Liver (tissue), 9 donors: ENCODE data around the gene PIP4K2A. TPM values are rescaled to one million over a fixed set of nuclear protein-coding genes. Genes with fewer than 3 reads are reported as not detected.

Experiments
- DNase-seq: peaks from one replicate; pipeline ENCODE4 v3.0.0-alpha.2; 2017; ENCODE audit warnings: low spot score
- H3K27ac ChIP-seq, 2 donors: one replicate each; pipeline ENCODE4 v1.7.0; 2013; ENCODE audit warnings: inconsistent platforms in 2 of 2, low read length in 2 of 2, control low read depth in 1 of 2, low read depth in 1 of 2, mild to moderate bottlenecking in 1 of 2
- H3K27me3 ChIP-seq, 4 donors: one replicate each; pipeline versions ENCODE4 v1.6.1 to v1.7.0; 2013; ENCODE audit warnings: low read length in 3 of 4, inconsistent platforms in 1 of 4, mild to moderate bottlenecking in 1 of 4, moderate library complexity in 1 of 4; ENCODE audit not compliant: control insufficient read depth in 4 of 4, insufficient read depth in 4 of 4
- H3K36me3 ChIP-seq, 4 donors: one replicate each; pipeline versions ENCODE4 v1.6.1 to v1.7.0; 2013; ENCODE audit warnings: low read length in 3 of 4, mild to moderate bottlenecking in 3 of 4, low read depth in 1 of 4, moderate library complexity in 1 of 4; ENCODE audit not compliant: control insufficient read depth in 4 of 4, insufficient read depth in 3 of 4
- H3K4me1 ChIP-seq, 4 donors: one replicate each; pipeline versions ENCODE4 v1.6.1 to v1.7.0; 2013; ENCODE audit warnings: low read length in 3 of 4, mild to moderate bottlenecking in 3 of 4, moderate library complexity in 1 of 4; ENCODE audit not compliant: control insufficient read depth in 4 of 4, insufficient read depth in 4 of 4
- H3K4me3 ChIP-seq, 3 donors: one replicate each; pipeline versions ENCODE4 v1.6.1 to v1.7.0; 2013; ENCODE audit warnings: low read length in 3 of 3, control low read depth in 1 of 3, low read depth in 1 of 3, mild to moderate bottlenecking in 1 of 3
- H3K9ac ChIP-seq, 2 donors: one replicate each; pipeline ENCODE4 v1.7.0; 2013; ENCODE audit warnings: low read length in 2 of 2, mild to moderate bottlenecking in 2 of 2, moderate library complexity in 2 of 2, control low read depth in 1 of 2, low read depth in 1 of 2
- H3K9me3 ChIP-seq, 4 donors: one replicate each; pipeline versions ENCODE4 v1.6.1 to v1.7.0; 2013; ENCODE audit warnings: low read length in 3 of 4; ENCODE audit not compliant: control insufficient read depth in 4 of 4
- EGR1 ChIP-seq, 2 donors: IDR thresholded peaks; 2 replicates each; pipeline ENCODE4 v1.6.1; 2016 to 2018; ENCODE audit warnings: antibody characterized with exemption in 2 of 2, low read depth in 2 of 2
- FOXA1 ChIP-seq: IDR thresholded peaks from 2 replicates; pipeline ENCODE4 v1.6.1; 2016; ENCODE audit warnings: antibody characterized with exemption
- GABPA ChIP-seq, 2 donors: IDR thresholded peaks in 1 of 2; conservative IDR thresholded peaks in 1 of 2; 2 replicates each; pipeline ENCODE4 v1.6.1; 2016; ENCODE audit warnings: antibody characterized with exemption in 2 of 2, mild to moderate bottlenecking in 1 of 2, moderate library complexity in 1 of 2
- HNF4A ChIP-seq, 2 donors: conservative IDR thresholded peaks; 2 replicates each; pipeline ENCODE4 v1.6.1; 2016; ENCODE audit warnings: antibody characterized with exemption in 2 of 2, mild to moderate bottlenecking in 2 of 2
- HNF4G ChIP-seq: IDR thresholded peaks from 2 replicates; pipeline ENCODE4 v1.6.1; 2016; ENCODE audit warnings: antibody characterized with exemption
- JUND ChIP-seq, 2 donors: IDR thresholded peaks; 2 replicates each; pipeline ENCODE4 v1.6.1; 2016; ENCODE audit warnings: antibody characterized with exemption in 2 of 2
- NR2F2 ChIP-seq: IDR thresholded peaks from 2 replicates; pipeline ENCODE4 v1.6.1; 2016; ENCODE audit warnings: antibody characterized with exemption
- SP1 ChIP-seq: IDR thresholded peaks from 2 replicates; pipeline ENCODE4 v1.6.1; 2018; ENCODE audit warnings: antibody characterized with exemption, mild to moderate bottlenecking
- TAF1 ChIP-seq: conservative IDR thresholded peaks from 2 replicates; pipeline ENCODE4 v1.6.1; 2016; ENCODE audit warnings: antibody characterized with exemption, mild to moderate bottlenecking
- WGBS: extraction: QIAGEN DNeasy Blood & Tissue Kit; methylation state at CpG from one replicate; pipeline ENCODE4 v1.1.7; 2013; 5-methylcytosine and 5-hydroxymethylcytosine counted together
- polyA plus RNA-seq, 2 donors: library from polyadenylated mRNA; stranded (reverse) in 1 of 2; unstranded in 1 of 2; fragments of 200-250 nt in 1 of 2; fragments of >200 nt in 1 of 2; fragmentation: Nextera tagmentation in 1 of 2; extraction: Ambion mirVana in 1 of 2; gene quantifications; one replicate each; pipeline versions ENCODE4 v1.2.1 to v1.2.3, GENCODE V29; 2013 to 2015
- total RNA-seq, 2 donors: library from RNA; depleted of rRNA; stranded (reverse); fragments of >200 nt; gene quantifications; one replicate each; pipeline ENCODE4 v1.2.3, GENCODE V29; 2014
- TF ChIP-seq, protein P1 (sequence below): IDR thresholded peaks from 2 replicates; pipeline ENCODE4 v1.6.1; 2016; ENCODE audit warnings: antibody characterized with exemption, mild to moderate bottlenecking
- TF ChIP-seq, protein P2 (sequence below): IDR thresholded peaks from 2 replicates; pipeline ENCODE4 v1.6.1; 2016; ENCODE audit warnings: antibody characterized with exemption
- donor health status: healthy.
- donor health status: healthy.
- donor health status: healthy.
- donor health status: healthy.
- donor health status: healthy.

PIP4K2A gene
- total and polyA plus RNA-seq, 4 donors: 6.4 to 53.7 (median 8.6) TPM

DNA sequence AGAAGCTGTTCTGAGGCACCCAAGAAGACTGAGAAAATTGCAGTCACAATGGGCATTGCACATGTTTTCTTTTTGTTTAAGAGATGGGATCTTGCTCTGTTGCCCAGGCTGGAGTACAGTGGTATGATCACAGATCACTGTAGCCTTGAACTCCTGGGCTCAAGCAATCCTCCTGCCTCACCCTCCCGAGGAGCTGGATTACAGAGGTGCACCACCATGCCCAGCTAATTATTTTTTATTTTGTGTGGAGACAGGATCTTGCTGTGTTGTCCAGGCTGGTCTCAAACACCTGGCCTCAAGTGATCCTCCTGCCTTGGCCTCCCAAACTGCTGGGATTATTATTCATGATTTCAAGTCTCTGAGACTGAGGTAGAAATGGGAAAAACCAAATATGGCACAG lies 168.7 kb downstream of the PIP4K2A start:
- Histone ChIP-seq H3K27ac (no peak overlapping the region), H3K4me1 (no peaks in the 10 kb centered on the region), H3K36me3 (peaks cover 1 to 14% (median 12%) of the 10 kb centered on the region in 4 donors), H3K9ac (no peak overlapping the region), H3K9me3 (no peaks in the 10 kb centered on the region), H3K4me3 (no peak overlapping the region), H3K27me3 (no peaks in the 10 kb centered on the region)
- DNase-seq: no peak
- TF ChIP-seq, protein P1, sequence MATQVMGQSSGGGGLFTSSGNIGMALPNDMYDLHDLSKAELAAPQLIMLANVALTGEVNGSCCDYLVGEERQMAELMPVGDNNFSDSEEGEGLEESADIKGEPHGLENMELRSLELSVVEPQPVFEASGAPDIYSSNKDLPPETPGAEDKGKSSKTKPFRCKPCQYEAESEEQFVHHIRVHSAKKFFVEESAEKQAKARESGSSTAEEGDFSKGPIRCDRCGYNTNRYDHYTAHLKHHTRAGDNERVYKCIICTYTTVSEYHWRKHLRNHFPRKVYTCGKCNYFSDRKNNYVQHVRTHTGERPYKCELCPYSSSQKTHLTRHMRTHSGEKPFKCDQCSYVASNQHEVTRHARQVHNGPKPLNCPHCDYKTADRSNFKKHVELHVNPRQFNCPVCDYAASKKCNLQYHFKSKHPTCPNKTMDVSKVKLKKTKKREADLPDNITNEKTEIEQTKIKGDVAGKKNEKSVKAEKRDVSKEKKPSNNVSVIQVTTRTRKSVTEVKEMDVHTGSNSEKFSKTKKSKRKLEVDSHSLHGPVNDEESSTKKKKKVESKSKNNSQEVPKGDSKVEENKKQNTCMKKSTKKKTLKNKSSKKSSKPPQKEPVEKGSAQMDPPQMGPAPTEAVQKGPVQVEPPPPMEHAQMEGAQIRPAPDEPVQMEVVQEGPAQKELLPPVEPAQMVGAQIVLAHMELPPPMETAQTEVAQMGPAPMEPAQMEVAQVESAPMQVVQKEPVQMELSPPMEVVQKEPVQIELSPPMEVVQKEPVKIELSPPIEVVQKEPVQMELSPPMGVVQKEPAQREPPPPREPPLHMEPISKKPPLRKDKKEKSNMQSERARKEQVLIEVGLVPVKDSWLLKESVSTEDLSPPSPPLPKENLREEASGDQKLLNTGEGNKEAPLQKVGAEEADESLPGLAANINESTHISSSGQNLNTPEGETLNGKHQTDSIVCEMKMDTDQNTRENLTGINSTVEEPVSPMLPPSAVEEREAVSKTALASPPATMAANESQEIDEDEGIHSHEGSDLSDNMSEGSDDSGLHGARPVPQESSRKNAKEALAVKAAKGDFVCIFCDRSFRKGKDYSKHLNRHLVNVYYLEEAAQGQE: no peak
- no peak for TF ChIP-seq SP1
- TF ChIP-seq HNF4A (conservative IDR thresholded peaks at IDR 0.05): no peak
- no peak for TF ChIP-seq HNF4G
- TF ChIP-seq NR2F2: no peak
- TF ChIP-seq EGR1 (IDR thresholded peaks at IDR 0.05; ENCODE audit: low read depth in 2 of 2): no peak
- no peak for TF ChIP-seq JUND (IDR thresholded peaks at IDR 0.05)
- 98% methylated on average over 1 of the region's 1 CpG for WGBS

DNA sequence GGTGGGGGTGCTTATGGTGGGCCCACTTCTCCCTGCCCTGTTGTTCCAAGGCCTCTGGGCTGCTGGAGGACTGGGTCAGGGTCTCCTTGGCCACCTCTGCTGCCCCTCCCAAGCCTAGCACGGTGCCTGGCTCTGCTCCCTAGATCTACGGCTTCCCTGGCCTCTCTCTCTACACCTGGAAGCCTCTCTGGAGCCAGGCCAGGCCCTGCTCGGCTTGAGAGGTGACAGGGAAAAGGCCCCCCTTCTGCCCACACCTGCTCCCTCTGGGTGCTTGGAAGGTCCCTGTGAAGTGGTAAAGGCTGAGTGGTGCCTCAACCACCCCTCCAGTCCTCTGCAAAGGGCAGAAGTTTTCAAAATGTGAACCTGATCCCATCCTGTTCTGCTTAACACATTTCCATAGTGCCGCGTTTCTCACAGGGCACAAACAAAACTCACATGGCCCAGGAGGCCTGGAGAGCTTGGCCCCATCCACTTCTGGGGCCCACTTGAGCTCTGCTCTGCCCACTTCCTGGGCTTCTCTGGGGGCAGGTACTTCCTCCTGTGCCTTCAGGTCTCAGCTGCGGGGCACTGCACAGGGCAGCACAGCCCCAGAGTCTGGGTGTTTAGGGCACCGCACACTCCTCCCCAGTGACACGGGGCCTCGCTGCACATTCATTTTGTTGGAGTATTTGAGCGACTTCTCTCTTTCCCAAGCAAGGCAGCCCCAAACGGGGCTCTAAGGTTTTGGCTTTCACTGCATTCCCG lies 169.9 kb downstream of the PIP4K2A start:
- H3K4me1 ChIP-seq: no peaks in the 10 kb centered on the region
- no peak for DNase-seq
- H3K9me3 ChIP-seq: no peaks in the 10 kb centered on the region
- TF ChIP-seq JUND (IDR thresholded peaks at IDR 0.05) (no peak), TAF1 (no peak), FOXA1 (no peak), NR2F2 (no peak), GABPA (IDR thresholded peaks at IDR 0.05 in 1 of 2, conservative IDR thresholded peaks at IDR 0.05 in 1 of 2) (no peak)
- TF ChIP-seq, protein P1: no peak
- TF ChIP-seq, protein P2, sequence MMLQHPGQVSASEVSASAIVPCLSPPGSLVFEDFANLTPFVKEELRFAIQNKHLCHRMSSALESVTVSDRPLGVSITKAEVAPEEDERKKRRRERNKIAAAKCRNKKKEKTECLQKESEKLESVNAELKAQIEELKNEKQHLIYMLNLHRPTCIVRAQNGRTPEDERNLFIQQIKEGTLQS: no peak
- no peak overlapping the region for H3K4me3 ChIP-seq
- no peaks in the 10 kb centered on the region for H3K27me3 ChIP-seq
- H3K9ac ChIP-seq: no peak overlapping the region
- H3K36me3 ChIP-seq: peaks cover 1 to 22% (median 12%) of the 10 kb centered on the region in 4 donors
- no peak overlapping the region for H3K27ac ChIP-seq
- WGBS: 96% methylated on average over 12 of the region's 12 CpGs
